ENCODE measurements around the gene PAQR8. TPM values are rescaled to one million over a fixed set of nuclear protein-coding genes. Genes with fewer than 3 reads are reported as not detected.
A peak's percentile ranks its signal among the peaks of the same experiment; 100 is the strongest.
"Not testable (repeated sequence)": the region's sequence is repeated elsewhere in the genome, so short reads cannot be mapped to it uniquely, and the experiment has no call there.

PAQR8 gene
- total RNA-seq, 1 donor from 2014 or later = 3.5 TPM

DNA sequence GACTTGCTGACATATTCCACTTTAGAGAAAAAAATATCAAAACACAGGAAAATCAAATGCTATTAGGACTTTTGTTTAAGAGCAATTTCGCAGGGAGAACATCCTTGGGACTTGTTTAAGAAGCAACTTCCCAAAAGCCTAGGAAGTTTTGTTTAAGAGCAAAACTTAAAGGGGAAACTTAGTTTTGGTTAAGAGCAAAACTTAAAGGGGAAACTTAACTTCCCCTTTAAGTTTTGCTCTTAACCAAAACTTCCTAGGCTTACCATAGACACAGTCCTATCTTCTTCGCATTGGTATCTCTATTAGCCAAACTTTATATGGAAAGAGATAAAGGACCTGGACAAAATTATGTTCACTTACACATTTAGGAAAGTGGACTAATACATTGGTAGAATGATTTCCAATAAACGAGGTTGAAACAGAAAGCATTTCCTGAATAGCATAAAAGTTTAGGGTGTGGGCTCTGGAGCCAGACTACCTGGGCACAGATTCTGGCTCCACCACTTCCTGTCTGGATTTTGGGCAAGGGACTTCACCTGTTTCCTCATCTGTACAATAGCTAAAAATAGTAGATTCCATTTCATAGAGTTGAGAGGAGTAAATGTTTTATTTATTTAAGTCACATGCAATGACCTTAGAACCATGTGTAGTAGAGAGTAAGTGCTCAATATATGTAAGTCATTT lies 15.7 kb downstream of the PAQR8 start:
- no peak for ATAC-seq

DNA sequence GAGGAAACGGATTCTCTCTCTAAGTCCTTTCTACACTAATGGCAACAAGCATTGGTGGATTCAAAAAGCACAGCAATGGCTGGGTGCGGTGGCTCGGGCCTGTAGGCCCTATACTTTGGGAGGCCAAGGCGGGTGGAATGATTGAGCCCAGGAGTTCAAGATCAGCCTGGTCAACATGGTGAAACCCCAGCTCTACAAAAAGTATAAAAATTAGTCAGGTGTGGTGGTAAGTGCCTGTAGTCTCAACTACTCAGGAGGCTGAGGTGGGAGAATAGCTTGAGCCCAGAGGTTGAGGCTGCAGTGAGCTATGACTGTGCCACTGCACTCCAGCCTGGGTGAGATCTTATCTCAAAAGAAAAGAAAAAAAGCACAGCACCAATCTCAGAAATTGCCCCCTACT lies 19.3 kb downstream of the PAQR8 start:
- no peak for ATAC-seq

DNA sequence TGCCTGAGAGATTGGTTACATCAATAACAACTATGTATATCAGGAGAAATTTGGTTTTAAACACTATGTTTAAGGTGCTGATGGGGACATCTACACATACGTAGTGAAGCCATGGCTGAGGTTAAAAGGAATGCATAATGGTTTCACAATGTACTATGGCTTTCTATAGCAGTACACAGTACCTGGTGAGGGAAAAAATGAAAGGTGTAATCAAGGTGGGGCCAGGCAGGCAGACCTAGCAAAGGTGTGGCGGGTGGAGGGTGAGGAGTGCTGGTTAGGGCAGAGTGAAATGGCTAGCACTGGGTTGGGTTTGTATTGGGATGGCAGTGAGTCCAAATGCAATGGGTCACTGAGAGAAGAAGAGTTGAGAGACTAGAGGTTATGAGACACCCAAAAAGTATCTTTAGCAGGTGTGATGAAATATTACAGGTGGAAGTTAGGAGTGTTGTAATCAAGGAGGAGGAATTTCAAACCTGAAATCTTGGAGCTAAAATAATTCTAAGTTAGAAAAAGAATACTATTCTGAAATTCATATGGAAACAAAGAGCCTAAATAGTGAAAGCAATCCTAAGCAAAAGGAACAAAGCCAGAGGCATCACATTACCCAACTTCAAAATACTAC lies 22.3 kb downstream of the PAQR8 start:
- ATAC-seq = peak; percentile 71

DNA sequence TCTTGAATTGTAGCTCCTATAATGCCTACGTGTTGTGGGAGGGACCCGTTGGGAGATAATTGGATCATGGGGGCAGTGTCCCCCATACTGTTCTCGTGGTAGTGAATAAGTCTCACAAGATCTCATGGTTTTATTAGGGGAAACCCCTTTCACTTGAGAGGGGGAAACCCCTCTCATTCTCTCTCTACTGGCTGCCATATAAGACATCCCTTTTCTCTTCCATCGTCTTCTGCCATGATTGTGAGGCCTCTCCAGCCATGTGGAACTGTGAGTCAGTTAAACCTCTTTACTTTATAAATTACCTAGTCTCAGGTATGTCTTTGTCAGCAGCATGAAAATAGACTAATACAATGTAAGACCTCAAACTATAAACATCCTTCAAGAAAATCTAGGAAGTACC lies 23.1 kb downstream of the PAQR8 start:
- ATAC-seq = no peak

DNA sequence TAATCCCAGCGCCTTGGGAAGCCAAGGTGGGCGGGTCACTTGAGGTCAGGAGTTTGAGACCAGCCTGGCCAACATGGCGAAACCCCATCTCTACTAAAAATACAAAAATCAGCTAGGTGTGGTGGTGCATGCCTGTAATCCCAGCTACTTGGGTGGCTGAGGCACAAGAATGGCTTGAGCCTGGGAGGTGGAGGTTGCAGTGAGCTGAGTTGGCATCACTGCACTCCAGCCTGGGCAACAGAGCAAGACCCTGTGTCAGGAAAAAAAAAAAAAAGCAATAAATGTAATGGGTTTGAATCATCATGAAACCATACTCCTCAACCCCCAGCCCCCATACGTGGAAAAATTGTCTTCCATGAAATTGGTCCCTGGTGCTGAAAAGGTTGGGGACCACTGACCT lies 26.2 kb downstream of the PAQR8 start:
- ATAC-seq = not testable (repeated sequence)

DNA sequence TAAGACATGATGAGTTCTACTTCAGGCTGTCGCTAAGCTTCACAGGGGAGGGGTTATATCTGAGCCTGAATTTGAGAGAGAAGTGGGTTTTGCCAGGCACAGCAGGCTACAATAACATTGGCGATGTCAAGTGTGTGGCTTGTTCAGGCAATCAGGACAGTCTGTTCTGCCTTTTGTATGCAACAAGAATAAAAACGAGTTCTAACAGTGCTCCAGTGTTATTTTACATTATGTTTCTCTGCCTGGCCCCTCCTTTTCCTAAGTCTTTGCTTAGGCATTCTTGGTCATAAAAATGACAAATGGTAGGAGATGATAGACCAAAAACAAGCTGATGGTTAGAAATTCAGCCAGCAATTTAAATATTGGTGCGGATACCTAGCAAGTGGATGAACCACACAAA lies 26.8 kb downstream of the PAQR8 start:
- ATAC-seq = no peak

DNA sequence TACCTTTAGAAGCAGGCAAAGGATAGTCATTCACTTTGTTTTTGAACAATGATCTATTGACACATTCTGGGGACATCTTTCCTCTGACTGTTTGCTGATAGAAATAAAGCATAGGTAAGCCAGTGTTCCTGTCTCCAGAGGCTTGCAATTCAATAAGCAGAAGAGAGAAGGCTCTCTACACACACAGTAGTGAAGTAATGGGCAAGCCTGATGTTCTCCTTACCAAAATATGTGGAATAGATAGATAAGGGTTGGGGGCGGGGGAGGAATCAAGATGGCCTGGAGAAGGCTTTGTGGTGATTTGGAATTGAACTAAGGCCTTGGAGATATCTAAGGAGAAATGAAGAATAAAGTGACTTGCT lies 27.3 kb downstream of the PAQR8 start:
- no peak for ATAC-seq

DNA sequence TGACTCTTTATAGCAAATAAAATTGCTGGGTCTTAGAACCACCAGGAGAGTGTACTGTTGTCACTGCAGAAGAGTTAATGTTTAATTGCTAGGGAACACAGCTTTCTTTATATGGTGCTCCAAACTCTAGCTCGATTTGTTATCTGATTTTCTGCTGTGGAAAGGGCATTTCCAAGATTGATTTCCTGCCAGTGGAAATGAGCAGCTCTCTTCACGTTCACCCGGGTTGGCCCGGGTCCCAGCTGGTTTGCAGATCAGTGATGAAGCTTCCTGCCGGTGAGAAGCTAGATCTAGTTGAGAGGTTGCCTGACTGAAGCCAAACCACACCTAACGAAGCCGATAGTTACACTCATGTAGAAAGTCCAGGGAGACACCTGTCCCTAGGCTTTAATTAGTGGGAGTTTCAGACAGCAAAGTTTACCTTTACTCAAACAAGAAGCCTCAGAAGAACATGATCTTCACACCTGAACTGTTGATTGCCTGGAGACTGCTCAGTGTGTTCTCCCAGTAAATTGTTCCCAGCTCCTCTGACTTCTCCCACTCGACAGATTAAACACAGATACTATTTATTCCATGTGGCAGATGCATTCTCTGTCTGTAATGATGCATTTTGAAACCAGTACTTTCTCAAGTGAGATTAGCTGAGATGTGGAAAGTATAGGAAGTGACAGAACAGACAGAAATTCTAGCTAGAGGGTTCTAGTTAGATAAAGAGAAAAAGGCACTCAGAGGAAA lies 27.8 kb downstream of the PAQR8 start:
- ATAC-seq = peak; percentile 54

DNA sequence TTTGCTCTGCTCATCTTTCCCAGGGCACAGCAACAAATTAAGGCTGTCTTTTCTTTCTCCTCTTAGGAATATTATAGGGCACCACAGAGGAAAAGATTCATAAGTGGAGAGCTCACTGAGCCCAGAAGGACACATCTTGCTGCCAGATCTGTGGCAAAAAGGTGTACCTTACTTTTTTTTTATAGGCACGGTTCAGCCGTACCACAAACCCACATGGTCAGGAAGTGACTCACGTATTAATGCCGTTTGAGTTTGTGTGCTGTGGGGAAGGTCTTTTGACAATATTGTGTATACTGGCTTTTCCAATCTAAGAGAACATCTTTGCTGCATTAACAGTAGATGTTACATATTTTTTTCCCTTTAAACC lies 28.4 kb downstream of the PAQR8 start:
- peak; percentile 53 for ATAC-seq

DNA sequence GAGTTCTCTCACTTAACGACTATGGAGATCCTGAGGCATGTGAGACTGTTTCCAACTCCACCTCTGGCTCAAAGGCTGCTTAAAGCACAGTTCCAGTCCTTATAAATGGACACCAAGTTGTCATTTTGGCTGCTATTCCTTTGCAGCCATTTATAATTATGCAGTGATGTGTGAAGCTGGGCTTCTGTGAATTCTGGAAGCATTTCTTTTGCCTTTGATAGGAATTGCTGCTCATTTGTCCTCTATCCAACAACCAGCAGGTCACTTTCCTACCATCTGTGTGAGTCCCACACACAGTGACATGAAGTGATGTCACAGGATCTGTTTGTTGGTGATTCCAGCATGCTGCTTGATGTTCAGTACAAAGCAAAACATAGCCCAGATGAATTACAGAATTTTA lies 29.6 kb downstream of the PAQR8 start:
- no peak for ATAC-seq

DNA sequence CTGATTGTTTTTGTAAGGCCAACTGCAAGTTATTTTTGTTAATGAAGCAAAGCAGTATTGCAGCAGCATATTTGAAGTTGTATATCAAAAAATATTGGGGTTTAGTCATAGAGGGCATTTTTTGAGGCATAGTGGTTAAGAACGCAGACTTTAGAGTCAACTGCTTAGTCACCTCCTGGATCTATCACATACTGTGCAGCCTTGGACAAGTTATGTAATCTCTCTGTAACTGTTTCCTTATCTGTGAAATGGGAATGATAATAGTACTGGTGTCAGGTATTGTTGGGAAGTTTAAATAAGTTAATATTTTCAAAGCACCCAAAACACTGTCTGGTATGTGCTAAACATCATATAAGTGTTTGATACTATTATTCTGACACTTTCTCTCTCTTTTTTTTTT lies 31.0 kb downstream of the PAQR8 start:
- no peak for ATAC-seq

DNA sequence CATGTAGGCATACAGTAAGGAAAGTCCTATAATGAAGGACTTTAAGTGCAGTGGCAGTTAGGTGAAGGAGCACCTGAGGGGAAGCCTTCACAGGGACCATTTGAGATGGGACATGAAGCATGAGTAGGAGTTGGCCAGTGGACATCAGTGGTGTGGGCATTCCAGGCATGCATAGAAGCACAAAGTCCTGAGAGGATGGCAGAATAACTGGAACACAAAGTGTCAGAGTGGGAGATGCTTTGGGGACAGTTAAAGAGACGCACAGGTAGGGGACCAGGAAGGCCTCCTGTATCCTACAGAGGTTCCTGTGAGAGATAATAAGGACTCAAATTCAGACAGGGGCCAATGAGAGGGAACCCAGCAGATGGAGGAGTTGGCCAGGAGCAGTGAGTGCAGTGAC lies 31.8 kb downstream of the PAQR8 start:
- no peak for ATAC-seq

DNA sequence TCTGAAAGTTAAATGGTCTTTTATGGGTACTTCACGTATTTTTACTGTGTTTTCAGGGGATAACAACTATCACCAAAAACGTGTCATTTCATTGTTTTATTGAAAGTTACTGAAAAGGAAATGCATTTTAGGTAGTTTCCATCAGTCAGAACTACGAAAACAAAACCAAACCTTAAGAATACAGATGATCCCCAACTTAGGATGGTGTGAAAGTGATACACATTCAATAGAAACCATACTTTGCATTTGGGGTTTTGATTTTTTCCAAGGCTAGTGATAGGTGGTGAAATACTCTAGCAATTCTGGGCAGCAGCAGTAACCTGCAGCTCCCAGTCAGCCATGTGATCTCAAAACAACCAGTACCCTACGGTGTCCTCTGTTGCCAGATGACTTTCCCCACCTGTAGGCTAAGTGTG lies 32.3 kb downstream of the PAQR8 start:
- no peak for ATAC-seq

DNA sequence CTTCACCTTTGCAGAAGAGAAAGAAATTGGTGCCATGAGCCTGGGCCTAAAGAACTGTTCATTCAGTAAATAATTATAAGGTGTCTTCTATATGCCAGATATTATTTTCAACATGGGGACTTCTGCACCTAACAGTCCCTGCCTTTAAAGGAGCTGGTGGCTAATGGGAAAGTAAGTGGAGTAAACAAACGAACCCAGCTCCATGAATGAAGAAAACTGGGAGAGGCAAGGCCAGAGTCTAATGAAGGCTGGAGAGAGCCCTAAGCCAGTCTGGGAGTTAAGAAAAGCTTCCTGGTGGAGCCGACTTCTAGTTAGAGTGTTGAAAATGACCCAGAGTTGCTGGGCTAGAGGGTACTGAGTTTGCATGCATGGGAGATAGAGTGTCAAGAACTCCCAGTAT lies 34.0 kb downstream of the PAQR8 start:
- no peak for ATAC-seq

DNA sequence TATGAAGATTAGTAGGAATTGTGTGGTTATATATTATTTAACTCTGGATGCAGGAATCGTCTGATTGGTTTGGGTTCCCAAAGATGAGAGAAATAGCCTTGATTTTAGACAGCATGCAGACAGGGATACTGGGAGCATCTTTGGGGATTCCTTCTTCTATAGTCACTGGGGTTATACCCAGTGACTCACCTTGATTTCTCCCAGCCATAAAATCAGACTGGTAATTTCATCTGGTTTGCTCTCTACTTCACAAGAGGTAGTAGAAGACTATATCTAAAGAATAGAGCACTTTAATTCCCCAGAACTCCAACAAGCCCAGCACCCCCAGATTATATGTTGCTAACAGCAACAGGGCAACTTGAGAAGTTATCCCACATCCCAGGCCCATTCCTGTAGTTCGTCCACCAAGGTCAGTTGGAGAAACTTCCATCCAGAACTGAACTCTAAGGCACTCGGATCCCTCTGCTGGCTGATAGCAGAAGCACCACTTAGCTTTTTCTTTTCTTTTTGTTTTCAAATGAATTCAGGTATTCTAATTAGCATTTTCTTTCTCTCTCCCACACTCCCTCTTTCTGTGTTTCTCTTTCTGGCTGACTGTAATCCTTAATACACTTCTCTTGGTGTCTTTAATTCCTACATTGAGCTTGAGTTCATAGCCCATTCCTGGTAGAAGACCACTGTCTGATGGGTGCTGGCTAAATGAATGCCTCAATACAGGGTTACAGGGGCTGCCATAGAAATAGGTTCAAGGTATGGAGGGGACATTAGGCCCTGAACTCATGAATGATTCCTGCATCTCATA lies 37.8 kb downstream of the PAQR8 start:
- no peak for ATAC-seq

DNA sequence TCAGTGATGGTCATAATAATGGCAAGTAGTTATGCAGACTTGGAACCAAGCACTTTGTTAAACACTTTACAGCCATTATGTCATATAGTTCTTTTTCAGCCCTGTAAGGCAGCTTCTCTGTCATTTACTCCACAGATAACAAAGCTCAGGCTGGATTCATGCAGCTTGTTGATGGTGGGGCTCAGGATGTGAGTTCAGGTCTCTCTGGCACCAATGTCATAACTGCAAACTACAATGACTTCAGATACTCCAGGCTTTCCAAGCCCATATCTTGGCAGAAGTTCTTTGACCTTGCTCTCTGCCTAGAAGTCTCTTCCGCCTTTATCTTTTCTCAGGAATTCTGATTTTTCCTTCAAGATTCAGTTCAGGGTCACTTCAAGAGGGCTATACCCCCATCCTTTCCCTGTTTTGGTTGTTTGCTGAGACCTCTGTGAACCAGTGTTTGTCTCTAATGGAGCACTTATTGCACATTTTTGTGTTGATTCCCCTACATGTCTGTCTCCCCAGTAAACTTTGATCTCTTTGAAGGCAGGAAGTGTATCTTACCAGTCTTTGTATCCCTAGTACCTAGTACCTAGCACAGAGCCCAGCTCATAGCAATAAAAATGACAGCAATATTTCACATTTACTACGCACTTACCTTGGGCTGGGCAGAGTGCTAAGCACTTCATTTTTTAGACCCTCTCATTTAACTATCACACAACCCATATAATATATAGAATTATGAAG lies 38.5 kb downstream of the PAQR8 start:
- no peak for ATAC-seq

DNA sequence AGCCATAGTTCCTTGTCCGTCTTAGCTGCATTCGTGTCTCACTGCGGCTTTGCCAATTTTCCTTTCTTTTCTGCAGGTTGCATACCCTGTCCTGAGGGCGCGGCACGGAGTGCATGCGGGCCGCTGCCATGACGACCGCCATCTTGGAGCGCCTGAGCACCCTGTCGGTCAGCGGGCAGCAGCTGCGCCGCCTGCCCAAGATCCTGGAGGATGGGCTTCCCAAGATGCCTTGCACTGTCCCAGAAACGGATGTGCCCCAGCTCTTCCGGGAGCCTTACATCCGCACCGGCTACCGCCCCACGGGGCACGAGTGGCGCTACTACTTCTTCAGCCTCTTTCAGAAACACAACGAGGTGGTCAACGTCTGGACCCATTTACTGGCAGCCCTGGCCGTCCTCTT lies 41.1 kb downstream of the PAQR8 start:
- ATAC-seq = no peak

DNA sequence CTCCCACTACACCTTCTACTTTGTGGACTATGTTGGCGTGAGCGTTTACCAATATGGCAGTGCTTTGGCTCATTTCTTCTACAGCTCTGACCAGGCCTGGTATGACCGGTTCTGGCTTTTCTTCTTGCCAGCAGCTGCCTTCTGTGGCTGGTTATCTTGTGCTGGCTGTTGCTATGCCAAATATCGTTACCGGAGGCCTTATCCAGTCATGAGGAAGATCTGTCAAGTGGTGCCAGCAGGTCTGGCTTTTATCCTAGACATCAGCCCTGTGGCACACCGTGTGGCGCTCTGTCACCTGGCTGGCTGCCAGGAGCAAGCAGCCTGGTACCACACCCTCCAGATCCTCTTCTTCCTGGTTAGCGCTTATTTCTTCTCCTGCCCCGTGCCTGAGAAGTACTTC lies 41.7 kb downstream of the PAQR8 start:
- peak; percentile 92 for ATAC-seq

DNA sequence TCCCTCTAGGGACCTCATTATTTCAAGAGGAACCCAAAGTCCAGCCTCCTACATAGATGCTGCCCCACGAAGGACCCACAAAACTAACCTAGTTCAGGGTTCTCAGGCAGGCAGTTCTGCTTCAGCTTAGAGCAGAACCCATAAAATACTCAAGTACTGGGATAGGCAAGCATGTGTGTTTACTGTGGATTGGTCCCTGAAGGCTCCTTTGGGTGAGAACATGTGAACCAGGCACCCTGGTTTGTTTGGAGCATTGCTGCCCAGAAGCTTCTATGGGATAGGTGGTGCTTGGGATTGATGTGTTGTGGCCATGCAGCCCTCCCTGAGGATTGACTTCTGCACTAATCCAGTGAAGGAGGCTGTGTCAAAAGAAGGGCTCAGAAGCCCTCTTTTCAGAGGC lies 43.3 kb downstream of the PAQR8 start:
- ATAC-seq = no peak

DNA sequence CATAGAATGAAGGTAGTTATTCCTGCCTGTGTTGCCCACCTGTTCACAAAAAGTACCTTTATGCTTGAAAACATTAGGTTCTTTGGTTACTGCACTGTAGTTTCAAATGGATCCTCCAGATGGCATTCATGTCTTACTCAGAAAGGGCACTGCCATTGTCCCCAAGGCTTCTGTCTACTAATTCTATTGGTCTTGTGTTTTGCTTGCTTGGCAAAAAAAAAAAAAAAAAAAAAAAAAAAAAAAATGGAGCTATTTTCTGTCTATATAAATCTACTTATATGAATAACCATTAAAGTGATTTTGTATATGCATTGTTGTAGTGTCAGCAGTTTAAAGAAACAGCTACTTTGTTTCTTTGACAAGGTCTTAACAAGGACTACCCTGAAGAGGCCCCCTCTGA lies 45.5 kb downstream of the PAQR8 start:
- ATAC-seq = peak; percentile 49

DNA sequence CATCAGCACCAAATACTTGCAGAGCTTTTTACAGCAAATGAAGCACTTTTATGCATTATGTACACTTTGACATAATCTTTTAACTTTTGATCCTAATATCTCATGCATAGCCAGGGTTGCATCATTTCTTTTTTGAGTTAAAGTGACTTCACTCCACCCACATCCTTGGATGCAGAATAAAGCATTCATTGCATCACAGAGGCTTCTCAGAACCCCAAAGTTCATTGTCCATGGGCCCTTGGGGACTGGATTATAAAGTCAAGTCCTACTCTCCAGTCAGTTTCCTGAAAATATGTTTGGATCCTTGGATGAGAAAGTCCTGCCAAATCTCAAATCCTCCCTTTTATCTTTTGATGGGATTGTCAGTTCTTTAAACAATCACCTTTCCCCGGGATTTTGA lies 47.5 kb downstream of the PAQR8 start:
- ATAC-seq = no peak

DNA sequence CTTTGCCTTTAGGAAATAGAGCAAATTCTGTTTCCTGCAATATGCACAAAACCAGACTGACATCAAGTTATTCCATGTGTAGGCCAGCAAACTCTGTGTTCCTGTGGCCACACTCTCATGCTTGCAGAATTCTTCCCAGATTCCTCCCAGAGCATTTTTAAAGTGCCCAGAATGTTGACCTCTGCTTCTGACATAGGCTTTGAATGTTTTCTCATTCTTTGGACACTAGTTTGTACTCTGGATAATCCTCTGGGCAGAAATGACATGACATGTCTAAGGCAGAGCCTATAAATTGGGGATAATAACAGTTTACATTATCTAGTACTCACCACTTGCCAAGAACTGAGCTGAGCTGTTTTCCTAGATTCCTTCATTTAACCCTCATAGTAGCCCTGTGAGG lies 49.0 kb downstream of the PAQR8 start:
- ATAC-seq = no peak

DNA sequence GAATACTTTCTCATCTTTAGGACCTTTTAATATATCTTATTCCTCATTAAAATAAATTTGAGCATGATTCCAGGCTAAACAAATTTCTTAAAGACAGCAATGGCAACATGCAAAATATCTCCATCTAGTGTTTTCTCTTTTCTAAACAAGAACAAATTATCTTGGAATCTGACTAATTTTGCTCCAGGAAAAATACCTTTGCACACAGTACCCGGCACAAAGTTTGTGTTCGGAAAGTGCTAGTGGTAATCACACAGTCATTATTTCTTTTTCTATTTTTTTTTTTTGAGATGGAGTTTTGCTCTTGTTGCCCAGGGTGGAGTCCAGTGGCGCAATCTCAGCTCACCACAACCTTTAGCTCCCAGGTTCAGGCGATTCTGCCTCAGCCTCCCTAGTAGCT lies 50.0 kb downstream of the PAQR8 start:
- no peak for ATAC-seq
